ENCODE data around the gene CEP85.

The CEP85 gene, protein sequence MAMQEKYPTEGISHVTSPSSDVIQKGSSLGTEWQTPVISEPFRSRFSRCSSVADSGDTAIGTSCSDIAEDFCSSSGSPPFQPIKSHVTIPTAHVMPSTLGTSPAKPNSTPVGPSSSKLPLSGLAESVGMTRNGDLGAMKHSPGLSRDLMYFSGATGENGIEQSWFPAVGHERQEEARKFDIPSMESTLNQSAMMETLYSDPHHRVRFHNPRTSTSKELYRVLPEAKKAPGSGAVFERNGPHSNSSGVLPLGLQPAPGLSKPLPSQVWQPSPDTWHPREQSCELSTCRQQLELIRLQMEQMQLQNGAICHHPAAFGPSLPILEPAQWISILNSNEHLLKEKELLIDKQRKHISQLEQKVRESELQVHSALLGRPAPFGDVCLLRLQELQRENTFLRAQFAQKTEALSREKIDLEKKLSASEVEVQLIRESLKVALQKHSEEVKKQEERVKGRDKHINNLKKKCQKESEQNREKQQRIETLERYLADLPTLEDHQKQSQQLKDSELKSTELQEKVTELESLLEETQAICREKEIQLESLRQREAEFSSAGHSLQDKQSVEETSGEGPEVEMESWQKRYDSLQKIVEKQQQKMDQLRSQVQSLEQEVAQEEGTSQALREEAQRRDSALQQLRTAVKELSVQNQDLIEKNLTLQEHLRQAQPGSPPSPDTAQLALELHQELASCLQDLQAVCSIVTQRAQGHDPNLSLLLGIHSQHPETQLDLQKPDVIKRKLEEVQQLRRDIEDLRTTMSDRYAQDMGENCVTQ

DNA sequence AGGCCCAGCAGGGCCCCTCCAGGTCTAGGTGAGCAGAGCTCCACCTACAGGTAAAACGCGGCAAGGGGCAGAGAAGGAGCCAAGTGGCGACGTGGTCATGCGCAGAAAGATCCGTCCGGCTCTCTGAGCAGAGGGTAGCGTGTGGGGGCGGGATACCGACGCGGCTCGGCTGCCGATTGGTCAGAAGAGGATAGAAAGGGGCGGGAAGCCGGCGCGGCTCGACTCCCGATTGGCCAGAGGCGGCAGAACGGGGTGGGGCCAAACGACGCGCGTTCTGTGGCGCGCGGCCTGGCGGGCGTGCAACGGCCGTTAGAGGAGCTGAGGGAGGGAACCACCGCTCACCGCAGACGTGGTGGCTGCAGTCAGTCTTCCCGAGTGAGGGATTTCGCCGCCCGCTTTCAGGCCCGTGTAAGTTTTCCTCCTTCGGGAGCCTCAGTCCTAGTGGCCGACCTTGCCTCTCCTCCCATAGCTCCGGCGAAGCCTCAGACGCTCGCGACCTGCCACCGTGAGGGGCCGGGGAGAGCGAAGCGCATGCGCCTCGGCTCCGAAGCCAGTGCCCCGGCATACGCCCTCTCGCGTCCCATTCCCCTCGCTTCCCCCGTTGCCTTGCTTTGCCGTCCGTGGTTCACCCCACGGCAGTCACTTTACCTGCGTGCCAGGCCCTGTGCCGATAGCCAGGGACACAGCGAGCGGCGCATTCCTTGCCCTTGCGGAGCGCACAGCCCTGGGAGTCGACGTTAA lies at the start of gene CEP85:
Gene CEP85 (plus strand): TSS at position 298 of the 741 bp plus-strand sequence. CDS start 5,584 bp downstream, outside the sequence.
- peak; percentile 96 for DNase-seq (ENCODE audit: low read depth)

DNA sequence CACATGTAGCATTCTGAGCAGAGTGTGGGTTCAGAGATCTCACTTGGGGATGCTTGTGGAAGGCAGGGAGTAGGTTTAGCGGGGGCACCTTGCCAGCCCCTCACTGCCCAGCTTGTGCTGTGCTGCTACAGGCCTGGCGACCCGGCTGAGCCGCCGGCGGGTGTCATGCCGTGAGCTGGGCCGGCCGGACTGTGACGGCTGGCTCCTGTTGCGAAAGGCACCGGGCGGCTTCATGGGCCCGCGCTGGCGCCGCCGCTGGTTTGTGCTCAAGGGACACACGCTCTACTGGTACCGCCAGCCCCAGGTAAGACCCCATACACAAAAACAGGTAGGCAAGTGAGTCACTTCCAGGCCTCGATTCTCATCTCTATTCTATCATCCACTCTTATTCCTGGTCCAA lies 49.1 kb upstream of the CEP85 start:
- DNase-seq (ENCODE audit: low read depth): no peak

DNA sequence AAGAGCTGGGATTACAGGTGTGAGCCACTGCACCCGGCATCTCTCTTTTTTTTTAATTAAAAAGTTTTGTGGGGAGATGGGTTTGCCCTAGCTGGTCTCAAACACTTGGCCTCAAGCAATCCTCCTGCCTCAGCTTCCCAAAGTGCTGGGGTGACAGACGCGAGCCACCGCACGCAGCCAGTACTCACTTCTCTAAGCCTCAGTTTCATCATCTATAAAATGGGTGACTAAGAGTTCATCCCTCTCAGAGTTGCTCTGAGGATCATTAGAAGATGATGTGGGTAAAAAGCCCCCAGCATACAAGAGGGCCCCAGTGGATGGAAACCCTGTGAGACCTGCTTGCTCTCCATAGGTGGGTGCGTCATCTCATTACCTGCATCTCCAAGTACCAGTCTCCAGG lies 46.1 kb upstream of the CEP85 start:
- no peak for DNase-seq (ENCODE audit: low read depth)

DNA sequence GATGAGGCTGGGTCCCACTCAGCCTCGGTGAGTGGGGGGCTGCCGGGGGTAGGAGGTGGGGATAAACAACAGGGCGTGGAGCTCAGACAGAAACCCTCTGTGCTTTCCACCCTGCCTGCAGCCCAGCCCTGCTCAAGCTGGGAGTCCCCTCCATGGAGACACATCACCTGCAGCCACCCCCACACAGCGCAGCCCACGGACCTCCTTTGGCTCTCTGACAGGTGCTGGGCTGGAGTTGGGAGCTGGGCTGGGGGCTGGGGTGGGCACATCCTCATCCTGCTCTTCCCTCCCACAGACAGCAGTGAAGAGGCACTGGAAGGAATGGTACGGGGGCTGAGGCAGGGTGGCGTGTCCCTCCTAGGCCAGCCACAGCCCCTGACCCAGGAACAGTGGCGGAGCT lies 45.5 kb upstream of the CEP85 start:
- DNase-seq (ENCODE audit: low read depth): no peak

DNA sequence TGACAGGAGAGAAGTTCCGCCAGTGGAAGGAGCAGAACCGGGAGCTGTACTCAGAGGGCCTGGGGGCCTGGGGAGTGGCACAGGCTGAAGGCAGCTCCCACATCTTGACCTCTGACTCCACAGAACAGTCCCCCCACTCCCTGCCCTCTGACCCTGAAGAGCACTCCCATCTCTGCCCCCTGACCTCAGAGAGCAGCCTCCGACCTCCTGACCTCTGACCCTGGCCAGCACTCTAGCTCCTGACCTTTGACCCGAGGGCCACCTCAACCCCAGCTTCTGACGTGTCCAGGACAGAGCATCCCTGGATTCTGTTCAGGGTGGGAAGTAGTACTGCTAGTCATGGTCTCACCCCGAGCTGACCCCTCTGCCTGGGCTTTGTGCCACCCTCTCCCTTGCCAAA lies 44.7 kb upstream of the CEP85 start:
- DNase-seq (ENCODE audit: low read depth): no peak

DNA sequence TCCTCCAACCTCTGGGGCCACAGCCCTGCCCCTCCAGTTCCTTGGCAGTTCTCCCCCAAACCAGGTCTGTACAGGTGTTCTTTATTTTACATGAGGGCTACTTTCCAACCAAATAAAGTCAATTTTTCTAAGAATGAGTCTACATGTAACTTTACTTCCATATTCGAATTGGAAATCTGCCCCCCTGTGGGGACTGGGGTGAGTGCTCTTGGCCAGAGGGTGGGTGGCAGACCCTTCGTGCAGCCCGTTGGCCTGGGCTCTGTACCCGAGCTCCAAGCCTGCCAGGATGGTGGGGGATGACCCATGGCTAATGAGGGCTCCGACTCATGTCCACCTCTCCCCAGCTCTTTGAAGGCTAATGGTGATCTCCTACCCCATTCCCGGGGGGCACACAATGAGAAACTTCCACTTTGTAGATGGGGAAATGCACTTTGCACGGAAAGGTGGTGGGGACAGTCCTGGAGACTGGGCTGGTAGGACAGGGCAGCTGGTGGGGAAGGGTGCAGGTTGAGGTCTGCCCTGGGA lies 44.2 kb upstream of the CEP85 start:
- no peak for DNase-seq (ENCODE audit: low read depth)

DNA sequence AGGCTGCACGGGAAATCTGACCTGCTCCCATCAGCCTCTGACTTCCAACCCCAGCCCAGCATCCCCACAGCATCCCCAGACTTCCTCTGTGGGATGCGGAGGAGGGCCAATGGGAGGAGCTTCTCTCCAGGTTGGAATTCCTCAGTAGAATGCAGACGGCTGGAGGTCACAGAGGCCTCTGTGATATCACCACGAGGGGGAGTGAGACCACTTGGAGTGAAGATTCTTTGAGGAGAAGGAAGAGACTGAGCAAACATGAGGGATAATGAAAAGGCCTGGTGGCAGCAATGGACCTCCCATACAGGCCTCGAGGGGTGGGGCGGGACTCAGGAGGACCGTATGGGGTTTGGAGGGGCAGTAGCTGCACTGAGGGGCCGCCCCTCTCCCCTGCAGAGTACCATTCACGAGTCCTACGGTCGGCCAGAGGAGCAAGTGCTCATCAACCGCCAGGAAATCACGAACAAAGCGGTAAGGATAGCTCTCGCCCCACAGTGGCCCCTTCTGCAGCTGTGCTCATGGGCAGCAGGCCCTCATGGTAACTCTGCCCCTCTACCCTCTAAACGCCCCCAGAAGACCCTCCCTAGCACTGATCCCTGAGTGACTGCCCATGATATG lies 43.5 kb upstream of the CEP85 start, which contains the start of gene CATSPER4:
Gene CATSPER4 (plus strand): TSS at position 230 of the 615 bp plus-strand sequence. CDS start 26 bp downstream, at position 256.
- peak; percentile 38 for DNase-seq (ENCODE audit: low read depth)

DNA sequence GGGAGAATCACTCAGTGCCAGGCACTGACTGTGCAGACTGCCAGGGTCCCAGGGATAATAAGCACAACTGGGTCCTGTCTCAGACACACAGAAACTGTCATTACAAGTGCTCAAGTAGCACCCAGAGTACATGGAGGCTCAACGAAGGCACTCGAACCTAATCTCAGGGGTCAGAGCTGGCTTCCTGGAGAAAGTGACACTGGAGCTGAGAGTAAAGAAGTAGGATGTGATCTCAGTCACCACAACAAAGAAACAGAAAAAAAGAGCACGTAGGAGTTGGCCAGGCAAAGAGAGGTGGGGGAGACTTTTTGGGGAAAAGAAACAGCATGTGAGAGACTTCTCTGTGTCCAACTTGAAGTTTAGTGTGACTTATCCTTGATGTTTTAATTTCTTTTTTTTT lies 42.3 kb upstream of the CEP85 start:
- no peak for DNase-seq (ENCODE audit: low read depth)

DNA sequence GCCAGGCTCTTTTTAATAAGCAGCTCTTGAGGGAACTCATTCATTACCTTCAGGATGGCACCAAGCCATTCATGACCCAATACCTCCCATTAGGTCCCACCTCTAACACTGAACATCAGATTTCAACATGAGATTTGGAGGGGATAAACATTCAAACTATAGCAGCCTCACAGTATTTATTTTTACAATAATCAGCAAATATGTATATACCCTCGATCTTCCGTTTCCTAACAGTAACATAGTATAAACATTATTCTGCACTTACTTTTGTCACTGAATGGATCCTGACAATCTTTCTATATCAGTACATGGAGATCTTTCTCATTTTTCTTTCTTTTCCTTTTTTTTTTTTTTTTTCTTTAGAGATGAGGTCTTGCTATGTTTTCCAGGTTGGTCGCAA lies 38.2 kb upstream of the CEP85 start:
- DNase-seq (ENCODE audit: low read depth): no peak

DNA sequence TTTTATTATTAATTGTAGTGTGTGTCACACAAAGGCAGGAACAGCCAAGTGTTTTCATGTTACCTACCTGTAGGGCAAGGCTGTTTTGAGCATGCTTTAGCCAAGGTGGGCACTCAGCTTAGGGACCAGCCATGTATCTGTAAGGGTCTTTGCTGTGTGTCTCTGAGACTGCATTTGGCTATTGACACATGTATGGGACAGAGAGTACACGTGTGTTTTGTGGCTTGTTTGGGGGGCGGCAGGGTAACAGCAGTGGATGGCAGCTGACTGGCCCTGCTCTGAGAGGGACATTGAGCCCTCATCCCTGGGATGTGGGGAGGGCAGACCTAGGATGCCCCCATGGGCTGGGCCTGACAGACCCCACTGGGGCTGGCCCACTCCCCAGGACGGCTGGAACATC lies 36.7 kb upstream of the CEP85 start:
- DNase-seq (ENCODE audit: low read depth): no peak

DNA sequence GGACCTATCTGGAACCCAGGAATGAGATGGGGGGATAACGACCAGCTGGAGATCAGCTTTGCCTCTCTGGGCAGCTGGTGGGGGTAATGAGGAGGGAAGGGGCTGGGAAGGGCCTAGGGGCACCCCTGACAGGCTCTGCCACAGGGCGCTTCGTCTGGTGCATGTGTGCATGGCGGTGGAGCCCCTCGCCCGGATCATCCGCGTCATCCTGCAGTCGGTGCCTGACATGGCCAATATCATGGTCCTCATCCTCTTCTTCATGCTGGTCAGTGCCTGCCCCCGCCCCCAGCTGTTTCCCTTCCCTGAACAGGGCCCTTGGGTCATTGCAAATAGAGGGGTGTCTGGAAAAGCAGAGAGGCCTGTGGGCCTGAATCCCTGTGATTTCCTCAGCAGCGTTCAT lies 36.2 kb upstream of the CEP85 start:
- DNase-seq (ENCODE audit: low read depth): no peak

DNA sequence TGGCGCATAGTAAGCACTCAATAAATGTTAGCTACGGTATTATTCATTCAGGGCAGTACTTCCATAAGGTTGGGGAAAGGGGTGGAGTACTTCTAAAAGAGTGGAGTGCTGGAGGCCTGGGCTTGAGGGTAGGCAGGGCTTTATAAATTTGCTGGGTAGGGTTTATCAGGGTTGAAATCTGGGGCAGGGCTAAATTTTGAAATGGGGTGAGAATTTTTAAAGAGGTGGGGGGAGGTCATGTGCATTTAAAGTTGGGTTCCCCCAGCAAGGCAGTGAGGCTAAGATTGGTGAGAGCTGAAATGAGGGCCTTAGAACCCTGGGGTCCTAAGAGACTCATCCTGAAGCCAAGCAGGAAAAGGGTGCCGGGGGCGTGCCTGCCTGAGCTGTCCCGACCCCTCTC lies 33.6 kb upstream of the CEP85 start:
- no peak for DNase-seq (ENCODE audit: low read depth)

DNA sequence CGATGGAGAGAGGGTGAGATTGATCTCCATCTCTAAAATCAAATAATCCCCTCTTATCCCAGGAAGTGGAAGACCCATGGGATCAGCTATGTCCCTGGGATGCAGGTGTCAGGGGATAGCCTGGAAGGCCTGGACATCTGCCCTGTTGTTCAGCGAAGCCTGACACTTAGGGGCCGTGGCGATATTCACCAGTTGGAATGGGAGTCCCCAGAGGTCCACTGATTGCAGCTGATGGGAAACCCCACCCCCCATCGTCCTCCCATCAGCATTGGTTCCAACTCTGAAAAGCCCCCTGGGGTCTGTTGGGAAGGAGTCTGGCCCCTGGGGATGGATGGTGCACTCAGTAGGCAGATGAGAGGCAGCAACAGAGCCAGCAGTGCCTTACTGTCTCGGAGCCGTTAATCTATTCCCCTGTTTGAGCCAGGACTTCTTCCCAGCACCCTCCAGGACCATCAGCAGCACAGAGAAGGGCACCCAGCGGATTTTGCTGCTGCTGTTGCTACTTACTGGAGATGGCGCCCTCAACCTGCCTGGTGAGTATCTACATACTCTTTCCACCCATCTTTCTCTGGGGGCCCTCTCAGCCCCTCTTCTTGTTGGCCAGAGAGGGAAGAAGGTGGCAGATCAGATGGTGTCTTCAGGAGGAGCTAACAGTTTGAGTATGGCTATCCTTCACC lies 30.2 kb upstream of the CEP85 start:
- DNase-seq (ENCODE audit: low read depth): no peak

DNA sequence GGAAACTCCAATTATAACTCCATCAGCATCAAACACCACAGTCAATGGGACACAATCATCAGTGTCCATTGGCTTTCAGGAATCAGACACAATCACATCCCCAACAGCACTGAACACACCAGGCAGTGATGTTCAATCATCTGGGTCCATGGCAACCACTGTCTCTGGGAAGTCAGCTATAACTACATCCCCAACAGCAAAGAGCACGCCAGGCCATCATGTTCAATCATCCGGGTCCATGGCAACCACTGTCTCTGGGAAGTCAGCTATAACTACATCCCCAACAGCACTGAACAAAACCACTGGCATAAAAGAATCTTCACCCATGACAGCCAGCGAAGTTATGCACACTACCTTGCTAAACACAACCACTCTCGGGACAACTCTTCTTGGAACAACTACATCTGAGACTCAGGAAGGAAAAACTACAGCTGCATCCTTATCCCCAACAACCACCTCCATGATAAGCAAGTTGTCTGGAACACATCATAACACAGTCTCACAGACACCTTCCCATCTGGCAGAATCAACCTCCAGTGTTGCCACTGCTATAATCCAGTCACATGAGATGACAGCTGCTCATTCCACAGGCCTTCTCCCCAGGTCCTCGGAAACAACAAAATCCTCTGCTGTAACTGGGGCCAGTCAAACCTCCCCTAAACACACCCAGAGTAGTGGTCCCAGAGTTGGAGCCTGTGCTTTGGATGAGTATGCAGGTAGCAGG lies 23.7 kb upstream of the CEP85 start:
- no peak for DNase-seq (ENCODE audit: low read depth)

DNA sequence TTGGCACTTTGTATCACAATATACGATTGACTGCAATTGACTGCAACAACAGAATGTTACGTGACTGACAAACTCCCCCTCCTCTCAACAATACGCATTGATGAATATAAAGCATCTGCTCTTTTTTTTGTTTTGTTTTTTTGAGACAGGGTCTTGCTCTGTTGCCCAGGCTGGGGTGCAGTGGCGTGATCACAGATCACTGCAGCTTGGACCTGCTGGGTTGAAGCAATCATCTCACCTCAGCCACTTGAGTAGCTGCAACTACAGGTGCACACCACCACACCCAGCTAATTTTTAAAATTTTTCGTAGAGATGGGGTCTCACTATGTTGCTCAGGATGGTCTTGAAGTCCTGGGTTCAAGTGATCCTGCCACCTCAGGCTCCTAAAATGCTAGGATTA lies 21.3 kb upstream of the CEP85 start:
- DNase-seq (ENCODE audit: low read depth): no peak

DNA sequence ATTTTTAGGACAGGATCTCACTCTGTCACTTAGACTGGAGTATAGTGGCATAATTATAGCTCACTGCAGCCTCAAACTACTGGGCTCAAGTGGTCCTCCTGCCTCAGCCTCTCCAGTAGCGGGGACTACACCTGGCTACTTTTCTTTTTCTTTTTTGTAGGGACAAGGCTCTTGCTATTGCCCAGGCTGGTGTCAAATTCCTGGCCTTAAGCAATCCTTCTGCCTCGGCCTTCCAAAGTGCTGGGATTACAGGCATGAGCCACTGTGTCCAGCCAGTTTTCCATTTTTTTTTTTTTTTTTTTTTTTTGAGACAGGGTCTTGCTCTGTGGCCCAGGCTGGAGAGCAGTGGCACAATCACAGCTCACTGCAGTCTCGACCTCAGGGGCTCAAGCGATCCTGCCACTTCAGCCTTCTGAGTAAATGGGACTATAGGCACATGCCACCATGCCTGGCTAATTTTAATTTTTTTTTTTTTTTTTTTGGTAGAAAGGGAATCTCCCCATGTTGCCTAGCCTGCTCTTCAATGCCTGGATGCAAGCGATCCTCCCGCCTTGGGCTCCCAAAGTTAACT lies 20.6 kb upstream of the CEP85 start:
- DNase-seq (ENCODE audit: low read depth): no peak

DNA sequence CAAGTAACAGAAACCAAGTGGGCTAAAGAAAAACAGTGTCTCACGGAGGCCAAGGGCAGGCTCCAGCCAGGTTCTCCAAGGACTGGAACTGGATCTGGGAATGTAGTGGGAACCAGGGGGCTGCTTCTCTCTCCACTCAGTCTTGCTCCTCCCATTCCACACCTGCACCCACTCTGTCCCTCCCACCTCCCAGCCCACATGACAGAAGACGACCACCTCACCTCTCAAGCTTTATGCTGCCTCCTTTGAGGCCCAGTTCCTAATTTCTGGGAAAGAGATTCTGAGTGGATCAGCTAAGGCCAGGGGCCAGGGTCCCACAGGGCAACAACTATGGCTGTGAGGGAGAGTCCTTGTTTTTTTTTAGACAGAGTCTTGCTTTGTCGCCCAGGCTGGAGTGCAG lies 18.8 kb upstream of the CEP85 start:
- DNase-seq (ENCODE audit: low read depth): no peak

DNA sequence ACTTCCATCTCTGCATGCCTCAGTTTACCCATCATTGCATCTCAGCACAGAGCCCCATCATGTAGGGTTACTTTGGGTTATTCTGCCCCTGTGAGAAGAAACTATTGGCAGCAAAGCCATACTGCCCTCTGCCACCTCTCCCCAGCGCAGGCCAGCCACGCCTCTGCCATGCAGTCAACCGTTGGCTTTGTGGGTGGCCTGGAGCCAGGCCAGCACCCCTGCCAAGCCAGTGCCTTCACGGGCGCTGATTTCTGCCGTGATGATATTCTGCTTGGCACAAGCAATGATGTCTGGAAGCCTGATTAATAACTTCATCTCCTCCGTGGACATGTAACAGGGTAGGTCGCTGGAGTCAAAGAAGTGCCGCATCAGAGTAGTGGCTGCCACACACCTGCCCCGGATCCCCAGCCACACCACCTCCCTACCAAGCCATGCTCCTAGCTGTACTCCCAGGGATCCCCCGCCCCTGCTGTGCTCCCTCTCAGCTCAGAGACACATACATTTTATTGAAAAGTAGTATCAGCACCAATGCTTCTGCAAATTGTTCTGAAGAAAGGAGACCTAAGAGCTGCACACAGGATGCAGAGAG lies 15.0 kb upstream of the CEP85 start:
- no peak for DNase-seq (ENCODE audit: low read depth)

DNA sequence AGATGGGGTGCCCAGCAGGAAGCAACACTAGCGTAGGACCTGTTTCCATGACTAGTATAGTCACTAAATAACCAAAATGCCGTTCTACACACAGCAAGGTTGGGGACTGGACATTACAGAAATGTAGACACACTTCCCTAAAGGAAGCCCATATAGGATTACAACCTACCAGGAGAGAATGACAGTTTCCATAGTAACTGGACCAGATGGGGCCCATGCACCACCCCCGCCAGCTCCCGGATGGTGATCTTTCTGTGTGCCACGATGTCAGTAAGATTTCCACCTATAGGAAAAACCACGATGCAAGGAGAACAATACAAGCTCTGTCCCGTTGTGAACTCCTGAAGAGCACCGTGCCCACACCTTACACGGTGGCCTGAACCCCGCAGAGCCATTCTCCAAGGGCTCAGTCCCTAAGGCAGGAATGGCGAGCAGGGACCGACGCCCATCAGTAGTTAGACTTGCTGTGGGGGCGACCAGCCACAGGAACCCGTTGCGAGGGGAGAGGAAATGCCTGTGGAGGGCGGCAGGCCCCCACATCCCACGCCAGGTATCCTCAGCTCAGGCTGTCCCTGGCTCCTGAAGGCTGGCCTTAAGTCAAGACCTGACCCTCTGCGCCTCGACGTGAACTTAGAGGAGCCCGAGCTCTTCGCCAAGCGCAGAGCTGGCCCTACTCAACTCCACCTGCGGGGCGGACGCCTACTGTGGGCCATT lies 13.6 kb upstream of the CEP85 start:
- DNase-seq (ENCODE audit: low read depth): no peak

All from EH (cell line).